ENCODE results near the gene MARCO. TPM values are rescaled to one million over a fixed set of nuclear protein-coding genes. Genes with fewer than 3 reads are reported as not detected.

Gene MARCO
- total and polyA plus RNA-seq, 2 donors (not counting 3 experiments of a cell fraction or from before 2014, with no cell fraction given), result not detected

DNA sequence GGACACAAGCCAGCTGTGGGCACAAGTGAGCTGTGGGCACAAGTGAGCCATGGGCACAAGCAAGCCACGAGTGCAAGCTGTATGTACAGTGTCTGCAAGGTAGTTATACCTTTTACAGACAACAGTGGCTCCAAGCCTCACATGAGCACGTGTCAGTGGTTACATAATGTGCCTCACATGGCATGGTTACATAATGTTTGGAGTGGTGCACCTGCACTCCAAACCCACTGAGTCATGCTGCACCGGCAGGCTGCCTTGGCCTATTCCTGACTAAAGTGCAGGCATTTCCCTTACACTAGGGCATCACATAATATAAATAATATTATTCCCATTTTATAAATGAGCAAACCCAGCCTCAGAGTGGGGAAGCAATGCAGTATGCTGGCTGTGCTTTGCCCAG, 62.6 kb downstream of the MARCO start:
- H3K4me2 ChIP-seq (ENCODE audit: insufficient read depth, low read length), result no peak overlapping the region
- H3K9me1 ChIP-seq (replicated peaks; ENCODE audit: control insufficient read depth, extremely low read depth, insufficient read depth, low read length), result no peaks in the 10 kb centered on the region
- BruUV-seq (replicated peaks), result no TSS peak
- no peaks in the 10 kb centered on the region for H3K79me2 ChIP-seq (ENCODE audit: control insufficient read depth, insufficient read depth, low read length)
- dilution Hi-C loops (cut with MboI; ENCODE audit: extremely low pct_ligation_motif_present, low sequenced_read_pairs) (no loop called here), intact Hi-C loops (cut with micrococcal nuclease) (no loop called here)
- CTCF ChIA-PET, result interaction anchor here (1.2 kb wide), 1 partner anchor 14 kb away, joined by 4 read pairs; no protein-coding TSS in a partner anchor
- no peaks in the 10 kb centered on the region for H3K9me3 ChIP-seq (replicated peaks; ENCODE audit: control insufficient read depth, insufficient read depth, low read length)
- H3K27ac ChIP-seq (ENCODE audit: insufficient read depth, low read depth, low read length), result no peak overlapping the region
- no peaks in the 10 kb centered on the region for H3K4me1 ChIP-seq (ENCODE audit: control insufficient read depth, extremely low read depth, insufficient read depth, low read length)
- H4K20me1 ChIP-seq (replicated peaks; ENCODE audit: control insufficient read depth, extremely low read depth, insufficient read depth, low read length), result no peaks in the 10 kb centered on the region
- POLR2A ChIA-PET, result no interaction called here
- no peak for TF ChIP-seq GATA2 (IDR thresholded peaks at IDR 0.05; ENCODE audit: insufficient read depth, insufficient read length, low read depth, low read length)
- TF ChIP-seq POLR2A (IDR thresholded peaks at IDR 0.05; ENCODE audit: low read depth, low read length), result no peak
- TF ChIP-seq MAX (IDR thresholded peaks at IDR 0.05; ENCODE audit: insufficient read depth, insufficient read length), result no peak
- no peak for TF ChIP-seq JUN (IDR thresholded peaks at IDR 0.05; ENCODE audit: borderline replicate concordance, insufficient read depth, insufficient read length, low read depth)
- TF ChIP-seq FOS (IDR thresholded peaks at IDR 0.05; ENCODE audit: borderline replicate concordance, insufficient read depth, low read length), result no peak
- H3K27me3 ChIP-seq (ENCODE audit: control insufficient read depth in 2 of 2, insufficient read depth in 2 of 2, low read length in 2 of 2), result no peaks in the 10 kb centered on the region
- no peak overlapping the region for H3K4me3 ChIP-seq (replicated peaks in 1 of 3; ENCODE audit: insufficient read depth in 1 of 3, low read depth in 1 of 3, low read length in 3 of 3)
- H2AFZ ChIP-seq (ENCODE audit: low read depth, low read length), result no peak overlapping the region
- no peak overlapping the region for H3K9ac ChIP-seq (replicated peaks; ENCODE audit: extremely low read depth, insufficient read depth, low read length)
- DNase-seq (ENCODE audit: low read depth, low spot score) (no peak), FAIRE-seq (no peak)
- no peaks in the 10 kb centered on the region for H3K36me3 ChIP-seq (ENCODE audit: control insufficient read depth in 2 of 2, extremely low read depth in 1 of 2, insufficient read depth in 2 of 2, low read length in 2 of 2)

- Histone ChIP-seq H3K4me1 (ENCODE audit: control insufficient read depth, extremely low read depth, insufficient read depth, low read length) (no peaks in the 10 kb centered on the region), H3K27me3 (ENCODE audit: control insufficient read depth in 2 of 2, insufficient read depth in 2 of 2, low read length in 2 of 2) (no peaks in the 10 kb centered on the region), H3K79me2 (ENCODE audit: control insufficient read depth, insufficient read depth, low read length) (no peaks in the 10 kb centered on the region), H3K9me3 (replicated peaks; ENCODE audit: control insufficient read depth, insufficient read depth, low read length) (no peaks in the 10 kb centered on the region), H3K4me3 (replicated peaks in 1 of 3; ENCODE audit: insufficient read depth in 1 of 3, low read depth in 1 of 3, low read length in 3 of 3) (no peak overlapping the region), H3K36me3 (ENCODE audit: control insufficient read depth in 2 of 2, extremely low read depth in 1 of 2, insufficient read depth in 2 of 2, low read length in 2 of 2) (no peaks in the 10 kb centered on the region), H3K4me2 (ENCODE audit: insufficient read depth, low read length) (no peak overlapping the region), H3K27ac (ENCODE audit: insufficient read depth, low read depth, low read length) (no peak overlapping the region), H2AFZ (ENCODE audit: low read depth, low read length) (no peak overlapping the region), H3K9me1 (replicated peaks; ENCODE audit: control insufficient read depth, extremely low read depth, insufficient read depth, low read length) (no peaks in the 10 kb centered on the region), H4K20me1 (replicated peaks; ENCODE audit: control insufficient read depth, extremely low read depth, insufficient read depth, low read length) (no peaks in the 10 kb centered on the region), H3K9ac (replicated peaks; ENCODE audit: extremely low read depth, insufficient read depth, low read length) (no peak overlapping the region)
- DNase-seq (ENCODE audit: low read depth, low spot score) (no peak), FAIRE-seq (no peak)
- intact Hi-C loops (cut with micrococcal nuclease) (no loop called here), dilution Hi-C loops (cut with MboI; ENCODE audit: extremely low pct_ligation_motif_present, low sequenced_read_pairs) (no loop called here)
- ChIA-PET POLR2A (no interaction called here), CTCF (interaction anchor here (1.2 kb wide), 1 partner anchor 13 kb away, joined by 4 read pairs; no protein-coding TSS in a partner anchor)
- no TSS peak for BruUV-seq (replicated peaks)
- TF ChIP-seq POLR2AphosphoS5 (IDR thresholded peaks at IDR 0.05; ENCODE audit: insufficient read depth, low read depth, low read length) (no peak), CTCF (IDR thresholded peaks at IDR 0.05; ENCODE audit: extremely low read depth in 1 of 2, insufficient read depth in 1 of 2, low read depth in 1 of 2, low read length in 2 of 2) (no peak), POLR2A (IDR thresholded peaks at IDR 0.05; ENCODE audit: low read depth, low read length) (no peak), MYC (IDR thresholded peaks at IDR 0.05; ENCODE audit: low read depth, low read length) (no peak)
These were observed 63.1 kb downstream of the MARCO start for GRCh38 chr2:119005051-119005450.
